ENCODE results near the gene NOP58.

GRCh38 chr2:202311823-202312388 is 46.3 kb downstream of the NOP58 start:
- no peak for TF ChIP-seq CTCF (IDR thresholded peaks at IDR 0.05)
- no peak for TF ChIP-seq POLR2A (IDR thresholded peaks at IDR 0.05)

Measured in esophagus squamous epithelium (tissue), 4 donors.